NCI-H446 treated with DMSO at 0.1 percent for 48 hours (cell line): Measurements from ENCODE around the gene FIGNL1.
"Not testable (repeated sequence)": the region's sequence is repeated elsewhere in the genome, so short reads cannot be mapped to it uniquely, and the experiment has no call there.

ENCODE experiments used
- DNase-seq: peaks from one replicate; lab custom pipeline; 2025; lab: John Stamatoyannopoulos, UW

The FIGNL1 gene

GRCh38 chr7:50471970-50472369 lies 21.8 kb upstream of the FIGNL1 start:
- DNase-seq: no peak

GRCh38 chr7:50470250-50471163 lies 20.4 kb upstream of the FIGNL1 start:
- DNase-seq: no peak

DNA sequence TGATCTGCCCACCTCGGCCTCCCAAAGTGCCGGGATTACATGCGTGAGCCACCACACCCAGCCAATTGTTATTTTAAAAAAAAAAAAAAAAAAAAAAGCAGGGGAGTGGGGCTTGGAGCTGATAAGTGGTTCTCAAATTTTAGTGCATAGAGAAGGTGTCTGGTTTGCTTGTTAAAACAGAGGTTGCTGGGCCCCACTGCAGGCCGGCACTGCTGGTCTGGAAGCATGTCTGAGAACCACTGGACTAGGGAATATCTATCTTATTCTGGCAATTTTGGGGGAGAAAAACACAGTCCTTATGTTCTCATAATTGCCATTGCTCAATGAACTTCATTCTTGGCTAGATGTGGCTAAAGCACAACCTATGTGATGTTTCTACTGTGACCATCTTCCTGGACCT lies 19.0 kb upstream of the FIGNL1 start:
- no peak for DNase-seq

DNA sequence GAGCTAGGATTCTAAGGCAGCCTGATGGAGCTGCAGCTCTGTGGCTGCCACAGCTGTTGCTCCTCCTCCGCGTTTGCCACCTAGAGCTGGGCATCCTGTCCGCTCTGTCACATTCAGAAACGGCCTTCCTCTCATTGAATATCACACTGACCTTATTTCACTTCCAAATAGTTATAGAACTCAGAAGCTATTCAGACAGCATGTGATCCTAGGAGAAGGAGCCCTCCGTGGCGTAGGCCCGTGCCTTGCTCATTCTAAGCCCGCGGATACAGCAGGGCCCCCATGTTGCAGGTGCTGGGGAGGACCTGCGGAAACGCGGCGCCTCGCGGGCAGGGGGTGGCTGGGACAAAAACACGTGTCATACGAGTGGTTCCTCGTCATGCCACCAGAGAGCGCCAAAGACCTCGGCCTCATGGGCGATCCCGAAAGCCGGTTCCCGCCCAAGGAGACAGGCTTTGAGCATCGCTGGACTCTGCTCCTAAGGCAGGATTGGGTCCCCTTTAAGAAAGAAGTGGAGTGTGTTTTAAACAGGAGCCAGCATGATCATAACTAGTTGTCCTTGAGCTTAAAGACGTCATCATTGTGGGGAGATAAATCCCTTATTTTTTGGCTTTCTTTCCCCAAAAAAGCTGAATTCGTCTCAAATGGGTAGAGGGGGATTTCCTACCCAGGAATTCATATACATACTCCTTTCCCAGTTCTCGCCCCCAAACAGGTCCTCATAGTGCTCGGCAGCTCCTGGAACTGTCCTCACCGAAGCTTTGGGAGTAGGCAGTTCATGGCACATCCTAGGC lies 17.9 kb upstream of the FIGNL1 start:
- peak; percentile 30 for DNase-seq

DNA sequence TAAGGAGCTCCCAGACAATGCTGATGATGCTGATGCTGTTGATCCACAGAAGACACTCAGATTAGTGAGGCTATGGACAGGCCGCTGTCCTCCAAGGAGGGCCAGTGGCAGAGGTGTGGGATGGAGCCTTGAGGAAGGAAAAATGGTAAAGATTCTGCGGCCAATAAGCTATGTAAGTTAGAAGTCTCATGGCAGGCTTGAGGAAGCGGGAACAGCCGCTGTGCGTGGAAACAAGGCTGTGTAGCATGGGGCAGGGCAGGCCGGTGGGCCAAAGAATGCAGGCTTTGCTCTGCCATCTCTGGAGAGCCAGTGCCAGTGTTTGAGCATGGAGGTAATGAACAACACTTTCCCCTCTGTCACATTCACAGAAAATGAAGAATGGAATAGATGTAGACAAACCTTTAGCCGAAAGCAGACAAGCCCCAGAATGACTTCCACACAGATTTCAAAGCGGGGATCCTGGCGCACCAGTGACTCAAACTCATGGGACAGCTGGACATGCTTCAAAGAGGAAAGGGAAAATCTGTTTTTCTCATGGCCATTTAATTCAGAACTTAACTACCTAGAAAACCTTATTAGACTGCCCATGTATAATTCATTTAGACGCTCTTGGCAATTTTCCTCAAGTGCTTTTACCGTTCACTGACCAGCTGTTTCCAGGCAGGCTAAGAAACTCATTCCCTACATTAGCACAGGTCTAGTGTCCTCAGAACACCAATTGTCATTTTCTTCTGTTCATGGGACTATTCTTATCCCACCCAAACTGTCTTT lies 16.9 kb upstream of the FIGNL1 start:
- no peak for DNase-seq

DNA sequence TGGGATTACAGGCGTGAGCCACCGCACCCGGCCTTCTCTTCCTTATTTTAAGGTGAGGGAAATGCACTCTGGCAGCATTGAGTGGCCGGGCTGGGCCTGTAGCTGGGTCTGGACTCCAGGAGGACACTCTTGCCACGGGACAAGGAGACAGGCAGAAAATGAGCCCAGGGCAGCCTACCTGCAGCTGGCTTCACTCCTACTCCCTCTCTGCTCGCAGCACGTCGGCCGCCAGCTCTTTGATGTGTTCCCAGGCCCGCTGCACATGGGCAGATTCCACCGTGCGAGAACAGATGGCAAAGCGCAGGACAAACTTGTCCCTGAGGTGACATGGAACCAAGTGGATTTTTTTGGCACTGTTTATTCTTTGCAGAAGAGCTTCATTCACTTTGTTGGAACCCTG lies 12.9 kb upstream of the FIGNL1 start:
- no peak for DNase-seq

GRCh38 chr7:50462361-50462760 lies 12.2 kb upstream of the FIGNL1 start:
- no peak for DNase-seq

DNA sequence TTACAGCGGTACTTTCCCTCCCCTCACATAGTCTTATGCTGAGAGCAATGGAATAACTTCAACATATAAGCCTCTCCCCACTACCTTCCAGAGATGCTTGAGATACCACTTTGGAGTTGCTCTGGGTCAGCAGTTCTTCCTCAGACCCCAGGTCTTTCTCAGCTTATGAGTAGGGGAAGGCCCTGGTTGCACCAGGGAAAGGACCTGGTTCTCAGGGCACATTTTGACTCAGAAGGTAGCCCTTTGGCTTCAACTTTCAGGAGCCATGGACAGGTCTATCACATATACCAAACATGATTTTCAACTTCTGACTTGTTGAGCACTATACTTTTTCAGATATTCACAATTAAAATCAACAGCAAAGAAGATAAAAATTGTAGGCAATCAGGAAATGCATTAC lies 11.5 kb upstream of the FIGNL1 start:
- DNase-seq: no peak

GRCh38 chr7:50459183-50459582 lies 9.0 kb upstream of the FIGNL1 start:
- not testable (repeated sequence) for DNase-seq

DNA sequence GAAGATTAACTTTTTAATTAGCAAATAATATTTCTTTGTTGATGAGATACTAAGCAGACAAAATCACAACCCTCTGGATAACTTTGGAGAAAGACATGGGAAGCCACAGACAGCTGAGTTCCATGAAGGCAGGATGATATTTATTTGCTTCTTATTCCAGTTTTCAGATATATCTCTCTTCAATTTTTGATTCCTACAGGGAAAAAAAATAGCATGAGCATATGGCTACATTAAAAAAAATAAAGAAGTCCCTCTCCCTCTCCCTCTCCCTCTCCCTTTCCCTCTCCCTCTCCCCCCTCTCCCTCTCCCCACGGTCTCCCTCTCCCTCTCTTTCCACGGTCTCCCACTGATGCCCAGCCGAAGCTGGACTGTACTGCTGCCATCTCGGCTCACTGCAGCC lies 8.5 kb upstream of the FIGNL1 start:
- not testable (repeated sequence) for DNase-seq

DNA sequence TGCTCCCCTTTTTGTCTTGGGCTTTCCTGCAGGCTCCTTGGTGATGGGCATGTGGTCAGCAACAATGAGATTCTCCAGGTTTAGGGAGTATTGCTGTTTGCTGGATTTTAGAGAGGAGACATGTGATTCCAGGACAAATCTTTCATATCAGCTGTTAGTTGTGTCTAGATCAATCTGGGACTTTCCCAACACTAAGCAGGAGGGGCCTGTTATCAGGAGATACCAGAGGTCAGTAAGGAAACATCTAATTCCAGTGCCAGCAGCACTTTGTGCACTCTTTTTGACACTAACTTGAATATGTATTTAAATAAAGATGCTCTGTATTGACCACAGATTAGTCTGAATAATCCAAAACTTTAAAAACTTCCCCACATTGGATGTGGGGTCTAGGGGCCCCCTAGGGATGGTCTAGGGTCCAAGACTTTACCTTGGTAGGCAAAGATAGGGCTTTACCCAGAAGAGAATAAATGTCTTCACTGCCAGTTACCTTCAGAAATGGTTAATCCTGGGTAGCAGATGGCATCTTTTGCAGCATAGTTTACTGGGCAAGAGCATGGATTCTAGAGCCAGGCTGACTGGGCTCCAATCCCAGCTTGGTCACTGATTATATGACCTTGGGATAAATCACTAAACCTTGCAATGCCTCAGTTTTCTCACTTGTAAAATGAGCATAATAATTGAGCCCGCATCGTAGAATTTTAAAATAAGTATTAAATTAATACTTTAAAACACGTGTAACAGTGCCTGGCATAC lies 6.4 kb upstream of the FIGNL1 start:
- no peak for DNase-seq

DNA sequence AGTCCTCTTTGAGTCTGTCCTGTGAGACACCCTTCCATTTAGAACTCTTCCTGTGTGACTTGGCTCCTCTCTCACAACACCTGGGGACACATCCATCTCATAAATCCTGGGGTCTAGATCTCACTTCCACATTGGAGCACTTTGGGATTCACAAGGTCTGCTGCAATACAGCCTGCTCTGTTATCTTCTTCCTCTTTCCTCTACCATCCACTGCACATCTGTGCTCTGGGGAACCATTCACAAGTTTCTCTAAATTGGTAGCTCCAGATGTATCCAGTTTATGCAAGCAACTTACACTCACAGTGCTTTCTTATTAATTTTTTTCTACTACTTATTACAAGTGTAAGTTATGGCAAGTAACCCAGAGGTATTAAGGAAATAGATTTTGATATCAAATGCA lies 5.5 kb upstream of the FIGNL1 start:
- no peak for DNase-seq

- no peak for DNase-seq
These were observed 4.8 kb upstream of the FIGNL1 start for GRCh38 chr7:50454968-50455367.

DNA sequence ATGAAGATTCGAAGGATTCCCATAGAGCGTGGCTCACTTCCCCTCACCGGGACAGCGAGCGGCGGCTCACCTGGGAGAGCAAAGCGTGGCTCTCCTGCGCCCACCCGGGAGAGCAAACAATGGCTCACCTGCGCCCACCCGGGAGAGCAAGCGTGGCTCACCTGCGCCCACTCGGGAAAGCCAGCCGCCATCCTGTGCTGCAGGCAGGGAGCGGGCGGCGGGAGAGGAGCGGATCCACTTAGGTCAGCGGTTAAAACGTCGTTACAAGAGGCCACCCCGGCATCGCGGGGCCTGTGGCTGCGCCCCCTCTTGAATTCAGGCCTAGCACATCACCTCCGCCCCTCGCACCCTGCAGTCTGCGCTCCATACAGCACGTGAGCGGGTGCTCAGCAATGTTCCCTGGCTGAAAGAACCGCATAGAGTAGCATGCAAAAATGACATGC lies 461 bp upstream of the FIGNL1 start:
- DNase-seq: no peak

DNA sequence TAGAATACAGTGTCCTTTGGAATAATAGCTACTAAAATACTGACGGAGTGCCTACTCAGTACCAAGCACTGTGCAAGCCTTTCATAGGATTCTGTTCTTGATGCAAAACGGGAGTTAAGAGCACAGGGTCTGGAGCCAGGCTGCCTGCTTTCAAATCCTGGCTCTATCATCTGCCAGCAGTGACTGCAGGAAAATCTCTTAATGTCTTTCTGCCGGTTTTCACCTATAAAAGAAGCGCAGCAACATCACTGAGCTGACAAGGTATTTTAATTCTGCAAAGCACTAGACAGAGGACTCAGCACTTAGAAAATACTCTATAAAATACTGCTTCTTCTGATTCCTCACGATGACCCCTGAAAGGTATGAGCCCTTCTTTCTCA lies 659 bp downstream of the FIGNL1 start:
- DNase-seq: no peak

- no peak for DNase-seq
These were observed 1.3 kb downstream of the FIGNL1 start for GRCh38 chr7:50448823-50449222.

GRCh38 chr7:50446542-50446960 lies 3.6 kb downstream of the FIGNL1 start:
- no peak for DNase-seq

- no peak for DNase-seq
These were observed 13.9 kb downstream of the FIGNL1 start for GRCh38 chr7:50436133-50436806.

- DNase-seq: no peak
These were observed 18.3 kb downstream of the FIGNL1 start for GRCh38 chr7:50431722-50432305.

GRCh38 chr7:50431316-50431715 lies 18.8 kb downstream of the FIGNL1 start:
- DNase-seq: peak; percentile 30

- DNase-seq: no peak
These were observed 21.2 kb downstream of the FIGNL1 start for GRCh38 chr7:50428911-50429310.
